H9 (cell line): Measurements from ENCODE around the gene GAB3. TPM values are rescaled to one million over a fixed set of nuclear protein-coding genes. Genes with fewer than 3 reads are reported as not detected.

Source experiments
- DNase-seq: peaks from one replicate; pipeline ENCODE4 v3.0.0-alpha.2; 2017
- H2AFZ ChIP-seq: one replicate; pipeline ENCODE4 v1.6.1; 2013; ENCODE audit warnings: mild to moderate bottlenecking, low read length, control low read depth, moderate library complexity
- H2AK5ac ChIP-seq: 2 replicates; pipeline ENCODE4 v1.6.1; 2013; ENCODE audit warnings: low read length, control low read depth, mixed read lengths; ENCODE audit not compliant: insufficient read length
- H2BK120ac ChIP-seq: one replicate; pipeline ENCODE4 v1.6.1; 2013; ENCODE audit warnings: low read depth, mild to moderate bottlenecking, low read length, control low read depth, inconsistent platforms; ENCODE audit not compliant: poor library complexity, severe bottlenecking
- H2BK12ac ChIP-seq: 2 replicates; pipeline ENCODE4 v1.6.1; 2013; ENCODE audit warnings: low read length, control low read depth, mixed read lengths, low read depth; ENCODE audit not compliant: insufficient read length
- H2BK15ac ChIP-seq: 2 replicates; pipeline ENCODE4 v1.6.1; 2013; ENCODE audit warnings: low read depth, low read length, control low read depth
- H2BK20ac ChIP-seq: one replicate; pipeline ENCODE4 v1.6.1; 2013; ENCODE audit warnings: low read depth, mild to moderate bottlenecking, low read length, control low read depth, inconsistent platforms; ENCODE audit not compliant: poor library complexity, severe bottlenecking
- H2BK5ac ChIP-seq: 2 replicates; pipeline ENCODE4 v1.6.1; 2013; ENCODE audit warnings: low read length, control low read depth, mixed read lengths; ENCODE audit not compliant: insufficient read length
- H3K14ac ChIP-seq: 2 replicates; pipeline ENCODE4 v1.6.1; 2013; ENCODE audit warnings: low read length, control low read depth; ENCODE audit not compliant: insufficient read depth
- H3K18ac ChIP-seq: 2 replicates; pipeline ENCODE4 v1.6.1; 2013; ENCODE audit warnings: low read depth, mild to moderate bottlenecking, mixed read lengths, low read length, control low read depth; ENCODE audit not compliant: insufficient read length
- H3K23ac ChIP-seq: 2 replicates; pipeline ENCODE4 v1.6.1; 2013; ENCODE audit warnings: low read length, control low read depth, mixed read lengths, low read depth; ENCODE audit not compliant: insufficient read length
- H3K23me2 ChIP-seq: 2 replicates; pipeline ENCODE4 v1.6.1; 2013; ENCODE audit warnings: low read depth, mild to moderate bottlenecking, mixed read lengths, low read length, control low read depth; ENCODE audit not compliant: insufficient read length, poor library complexity, severe bottlenecking
- H3K27ac ChIP-seq: 2 replicates; pipeline ENCODE4 v1.5.1; 2013; ENCODE audit warnings: low read length, control low read depth, mixed read lengths, low read depth; ENCODE audit not compliant: insufficient read length
- H3K27me3 ChIP-seq: 2 replicates; pipeline ENCODE4 v1.6.1; 2013; ENCODE audit warnings: low read length, control low read depth, inconsistent platforms; ENCODE audit not compliant: insufficient read depth
- H3K4ac ChIP-seq: 2 replicates; pipeline ENCODE4 v1.6.1; 2013; ENCODE audit warnings: low read depth, mild to moderate bottlenecking, control low read depth, inconsistent platforms, low read length, moderate library complexity
- H3K4me1 ChIP-seq: 2 replicates; pipeline ENCODE4 v1.6.1; 2013; ENCODE audit warnings: low read length, control low read depth, inconsistent platforms; ENCODE audit not compliant: insufficient read depth
- H3K4me2 ChIP-seq: 2 replicates; pipeline ENCODE4 v1.6.1; 2013; ENCODE audit warnings: low read length, control low read depth, mixed read lengths; ENCODE audit not compliant: insufficient read length, insufficient read depth
- H3K56ac ChIP-seq: 2 replicates; pipeline ENCODE4 v1.6.1; 2013; ENCODE audit warnings: low read depth, mild to moderate bottlenecking, mixed read lengths, low read length, control low read depth; ENCODE audit not compliant: insufficient read length
- H3K79me1 ChIP-seq: 2 replicates; pipeline ENCODE4 v1.6.1; 2013; ENCODE audit warnings: low read depth, mild to moderate bottlenecking, moderate library complexity, low read length, control low read depth, inconsistent platforms; ENCODE audit not compliant: insufficient read depth, poor library complexity, severe bottlenecking
- H3K79me2 ChIP-seq: 2 replicates; pipeline ENCODE4 v1.6.1; 2013; ENCODE audit warnings: low read length, control low read depth, inconsistent platforms; ENCODE audit not compliant: insufficient read depth
- H3K9ac ChIP-seq: 2 replicates; pipeline ENCODE4 v1.6.1; 2013; ENCODE audit warnings: low read length, control low read depth, mixed read lengths; ENCODE audit not compliant: insufficient read length; ENCODE audit errors: extremely low read depth
- H3K9me3 ChIP-seq: one replicate; pipeline ENCODE4 v1.6.1; 2013; ENCODE audit warnings: low read depth, low read length, inconsistent platforms; ENCODE audit not compliant: control insufficient read depth
- H3T11ph ChIP-seq: one replicate; pipeline ENCODE4 v1.6.1; 2013; ENCODE audit warnings: mild to moderate bottlenecking, low read length, control low read depth, inconsistent platforms
- H4K20me1 ChIP-seq: one replicate; pipeline ENCODE4 v1.6.1; 2013; ENCODE audit not compliant: control insufficient read depth, insufficient read length, insufficient read depth
- H4K5ac ChIP-seq: 2 replicates; pipeline ENCODE4 v1.6.1; 2013; ENCODE audit warnings: low read depth, mild to moderate bottlenecking, mixed read lengths, low read length, control low read depth; ENCODE audit not compliant: insufficient read length
- H4K8ac ChIP-seq: replicated peaks from 2 replicates; pipeline ENCODE4 v1.6.1; 2013; ENCODE audit warnings: low read length, control low read depth, mixed read lengths, low read depth; ENCODE audit not compliant: insufficient read length
- H4K91ac ChIP-seq: 2 replicates; pipeline ENCODE4 v1.6.1; 2013; ENCODE audit warnings: low read depth, mild to moderate bottlenecking, moderate library complexity, mixed read lengths, low read length, control low read depth; ENCODE audit not compliant: insufficient read length
- H3K27ac Mint-ChIP-seq, 3 experiments: 2 replicates in 2 of 3; 3 replicates in 1 of 3; pipeline ENCODE4 v1.8.0; 2020 to 2021; ENCODE audit warnings: mixed read lengths in 3 of 3, mild to moderate bottlenecking in 1 of 3, moderate library complexity in 1 of 3
- H3K27me3 Mint-ChIP-seq: 2 replicates; pipeline ENCODE4 v1.8.0; 2021; ENCODE audit warnings: low read depth, mild to moderate bottlenecking, moderate library complexity, mixed read lengths
- H3K36me3 Mint-ChIP-seq, 3 experiments: 2 replicates in 2 of 3; 3 replicates in 1 of 3; pipeline ENCODE4 v1.8.0; 2020 to 2021; ENCODE audit warnings: low read depth in 3 of 3, mixed read lengths in 3 of 3; ENCODE audit not compliant: insufficient read depth in 1 of 3
- H3K4me1 Mint-ChIP-seq, 2 experiments: 2 replicates each; pipeline ENCODE4 v1.8.0; 2020; ENCODE audit warnings: mixed read lengths in 2 of 2
- H3K4me3 Mint-ChIP-seq, 2 experiments: 2 replicates in 1 of 2; 3 replicates in 1 of 2; pipeline ENCODE4 v1.8.0; 2020 to 2021; ENCODE audit warnings: mild to moderate bottlenecking in 2 of 2, mixed read lengths in 2 of 2, moderate library complexity in 1 of 2
- H3K9me3 Mint-ChIP-seq, 2 experiments: 2 replicates in 1 of 2; 3 replicates in 1 of 2; pipeline ENCODE4 v1.8.0; 2020; ENCODE audit warnings: mild to moderate bottlenecking in 2 of 2, mixed read lengths in 2 of 2, moderate library complexity in 1 of 2
- WGBS: extraction: QIAGEN DNeasy Blood & Tissue Kit; methylation state at CpG from one replicate; pipeline ENCODE4 v1.1.7; 2013; ENCODE audit warnings: missing lambda C conversion rate, low lambda C conversion rate, mixed read lengths; ENCODE audit not compliant: insufficient read length; ENCODE audit errors: extremely low coverage; 5-methylcytosine and 5-hydroxymethylcytosine counted together
- total RNA-seq: library from RNA; stranded (reverse); gene quantifications from 2 replicates; pipeline ENCODE4 v1.2.1, GENCODE V29; 2021
- TF ChIP-seq, protein P1 (sequence below): fragments of 200-600 bp; sonication (generic); conservative IDR thresholded peaks from 3 replicates; pipeline ENCODE4 v1.8.0; 2021; ENCODE audit warnings: antibody characterized with exemption, mild to moderate bottlenecking

The GAB3 gene
- total RNA-seq, 1 experiment from 2014 or later, result 0.46 TPM

DNA sequence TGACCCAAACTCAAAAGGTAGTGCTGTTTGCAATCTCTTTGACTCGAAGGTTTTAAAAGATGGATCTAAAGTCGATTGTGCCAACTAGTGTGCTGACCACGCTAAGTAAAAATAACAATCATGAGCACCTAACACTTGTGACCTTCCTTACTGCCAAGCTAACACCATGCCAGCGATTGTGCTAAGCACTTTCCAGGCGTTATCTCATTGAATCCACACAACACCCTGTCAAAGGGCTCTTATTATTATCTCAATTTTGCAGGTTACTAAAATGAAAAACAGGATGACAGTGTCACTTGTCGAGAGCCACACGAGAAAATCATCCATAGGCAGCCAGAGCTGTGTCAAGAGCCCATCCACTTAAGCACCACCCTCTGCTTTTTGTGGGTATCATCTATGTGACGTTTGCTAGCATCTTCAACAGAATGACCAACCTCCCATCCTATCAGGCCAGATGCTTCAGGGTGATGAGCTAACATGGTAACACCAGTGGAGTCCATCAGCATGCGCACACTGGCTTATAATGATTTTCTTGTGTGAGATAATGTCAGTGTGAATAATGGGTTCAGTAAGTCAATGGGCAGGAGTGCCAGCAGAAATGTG, 893 bp upstream of the GAB3 start:
- Mint-ChIP-seq H3K9me3 (peaks cover 54 to 60% of the 10 kb centered on the region in 2 experiments), H3K4me1 (peaks cover 6 to 9% of the 10 kb centered on the region in 2 experiments; a peak in 3 of 4 replicates), H3K4me3 (peak overlapping the region; percentile 40 to 71), H3K36me3 (peaks cover 0 to 8% (median 5%) of the 10 kb centered on the region in 3 experiments; a peak in 5 of 7 replicates), H3K27ac (no peak overlapping the region), H3K27me3 (peaks cover 50% of the 10 kb centered on the region)
- Histone ChIP-seq H3K9ac (no peak overlapping the region), H3K23me2 (no peaks in the 10 kb centered on the region), H3K4me1 (no peaks in the 10 kb centered on the region; the same call in 1 of the 2 replicates), H3K18ac (no peak overlapping the region), H4K20me1 (no peaks in the 10 kb centered on the region), H3K79me2 (no peaks in the 10 kb centered on the region), H3K56ac (no peak overlapping the region), H2AK5ac (no peak overlapping the region), H2BK12ac (no peak overlapping the region), H3K27ac (no peak overlapping the region), H3K4me2 (no peak overlapping the region), H2AFZ (no peak overlapping the region), H3T11ph (no peak overlapping the region), H3K23ac (no peak overlapping the region), H3K9me3 (peaks cover 13% of the 10 kb centered on the region), H2BK15ac (no peak overlapping the region), H2BK120ac (no peak overlapping the region), H3K79me1 (no peaks in the 10 kb centered on the region), H3K4ac (no peak overlapping the region), H3K27me3 (peaks cover 20% of the 10 kb centered on the region; the same call in 1 of the 2 replicates), H3K14ac (no peak overlapping the region), H2BK20ac (no peak overlapping the region), H4K5ac (no peak overlapping the region), H4K91ac (no peak overlapping the region), H4K8ac (no peak overlapping the region), H2BK5ac (no peak overlapping the region)
- TF ChIP-seq, protein P1, sequence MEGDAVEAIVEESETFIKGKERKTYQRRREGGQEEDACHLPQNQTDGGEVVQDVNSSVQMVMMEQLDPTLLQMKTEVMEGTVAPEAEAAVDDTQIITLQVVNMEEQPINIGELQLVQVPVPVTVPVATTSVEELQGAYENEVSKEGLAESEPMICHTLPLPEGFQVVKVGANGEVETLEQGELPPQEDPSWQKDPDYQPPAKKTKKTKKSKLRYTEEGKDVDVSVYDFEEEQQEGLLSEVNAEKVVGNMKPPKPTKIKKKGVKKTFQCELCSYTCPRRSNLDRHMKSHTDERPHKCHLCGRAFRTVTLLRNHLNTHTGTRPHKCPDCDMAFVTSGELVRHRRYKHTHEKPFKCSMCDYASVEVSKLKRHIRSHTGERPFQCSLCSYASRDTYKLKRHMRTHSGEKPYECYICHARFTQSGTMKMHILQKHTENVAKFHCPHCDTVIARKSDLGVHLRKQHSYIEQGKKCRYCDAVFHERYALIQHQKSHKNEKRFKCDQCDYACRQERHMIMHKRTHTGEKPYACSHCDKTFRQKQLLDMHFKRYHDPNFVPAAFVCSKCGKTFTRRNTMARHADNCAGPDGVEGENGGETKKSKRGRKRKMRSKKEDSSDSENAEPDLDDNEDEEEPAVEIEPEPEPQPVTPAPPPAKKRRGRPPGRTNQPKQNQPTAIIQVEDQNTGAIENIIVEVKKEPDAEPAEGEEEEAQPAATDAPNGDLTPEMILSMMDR, result no peak
- no CpG with 5 or more reads among the region's 9 CpGs for WGBS
- DNase-seq, result no peak
